ENCODE data around the gene SP100.
"Not testable (repeated sequence)": the region's sequence is repeated elsewhere in the genome, so short reads cannot be mapped to it uniquely, and the experiment has no call there.

The SP100 gene

GRCh38 chr2:230394301-230394700 lies 21.7 kb upstream of the SP100 start:
- H3K18ac ChIP-seq (ENCODE audit: low read depth in 1 of 2, low read length in 2 of 2) = no peak overlapping the region
- WGBS = 93% methylated on average over 2 of the region's 2 CpGs
- no peak overlapping the region for H3K23ac ChIP-seq (ENCODE audit: low read length in 2 of 2)
- no peak overlapping the region for H2AFZ ChIP-seq (ENCODE audit: low read depth, low read length)
- no peak overlapping the region for H3K9ac ChIP-seq (ENCODE audit: low read length)
- no peaks in the 10 kb centered on the region for H3K27me3 ChIP-seq (ENCODE audit: control insufficient read depth in 1 of 2, insufficient read depth in 1 of 2, low read length in 2 of 2)
- no peak overlapping the region for H2BK15ac ChIP-seq (ENCODE audit: low read depth, poor library complexity, severe bottlenecking)
- no peak overlapping the region for H3K4ac ChIP-seq (ENCODE audit: low read depth in 1 of 2, low read length in 2 of 2)
- no peak for DNase-seq
- H3K4me2 ChIP-seq (ENCODE audit: low read length, poor library complexity, severe bottlenecking) = no peak overlapping the region
- H3K4me3 ChIP-seq (ENCODE audit: insufficient read depth in 1 of 2, low read depth in 1 of 2, low read length in 2 of 2) = no peak overlapping the region
- peaks cover 30 to 80% of the 10 kb centered on the region in 2 experiments for H3K36me3 ChIP-seq (ENCODE audit: control insufficient read depth in 1 of 2, insufficient read depth in 2 of 2, low read depth in 1 of 2, low read length in 2 of 2)
- H3K4me1 ChIP-seq (ENCODE audit: control insufficient read depth, insufficient read depth, low read depth, low read length) = no peaks in the 10 kb centered on the region
- H3K27ac ChIP-seq (ENCODE audit: low read length, poor library complexity, severe bottlenecking) = no peak overlapping the region
- H3K14ac ChIP-seq (ENCODE audit: low read length in 2 of 2) = no peak overlapping the region
- no peak overlapping the region for H2AK5ac ChIP-seq (ENCODE audit: low read length, severe bottlenecking)
- no peak overlapping the region for H2BK12ac ChIP-seq (ENCODE audit: low read length in 2 of 2)
- H4K91ac ChIP-seq (ENCODE audit: low read length) = no peak overlapping the region
- H3K9me3 ChIP-seq (ENCODE audit: control insufficient read depth, low read length) = peaks cover 15% of the 10 kb centered on the region
- H2BK5ac ChIP-seq (ENCODE audit: low read depth, low read length, poor library complexity, severe bottlenecking) = no peak overlapping the region
- H3K79me1 ChIP-seq (replicated peaks; ENCODE audit: low read length, poor library complexity, severe bottlenecking) = peaks cover 3% of the 10 kb centered on the region
- no peak overlapping the region for H2BK120ac ChIP-seq (ENCODE audit: low read depth, low read length)
- H4K8ac ChIP-seq (ENCODE audit: low read length) = no peak overlapping the region

GRCh38 chr2:230398698-230399097 lies 17.3 kb upstream of the SP100 start:
- H4K91ac ChIP-seq (ENCODE audit: low read length); H3K14ac ChIP-seq (ENCODE audit: low read length in 2 of 2); H2BK5ac ChIP-seq (ENCODE audit: low read depth, low read length, poor library complexity, severe bottlenecking); H2BK120ac ChIP-seq (ENCODE audit: low read depth, low read length); H3K4me2 ChIP-seq (ENCODE audit: low read length, poor library complexity, severe bottlenecking); DNase-seq; H3K18ac ChIP-seq (ENCODE audit: low read depth in 1 of 2, low read length in 2 of 2); H3K9ac ChIP-seq (ENCODE audit: low read length); H2BK12ac ChIP-seq (ENCODE audit: low read length in 2 of 2); H4K8ac ChIP-seq (ENCODE audit: low read length); H3K79me1 ChIP-seq (replicated peaks; ENCODE audit: low read length, poor library complexity, severe bottlenecking); H2BK15ac ChIP-seq (ENCODE audit: low read depth, poor library complexity, severe bottlenecking); H3K27me3 ChIP-seq (ENCODE audit: control insufficient read depth in 1 of 2, insufficient read depth in 1 of 2, low read length in 2 of 2); H3K27ac ChIP-seq (ENCODE audit: low read length, poor library complexity, severe bottlenecking); H3K4me3 ChIP-seq (ENCODE audit: insufficient read depth in 1 of 2, low read depth in 1 of 2, low read length in 2 of 2); H3K23ac ChIP-seq (ENCODE audit: low read length in 2 of 2); H3K4ac ChIP-seq (ENCODE audit: low read depth in 1 of 2, low read length in 2 of 2); H2AK5ac ChIP-seq (ENCODE audit: low read length, severe bottlenecking); H2AFZ ChIP-seq (ENCODE audit: low read depth, low read length); H3K4me1 ChIP-seq (ENCODE audit: control insufficient read depth, insufficient read depth, low read depth, low read length): not testable (repeated sequence)
- WGBS = 88% methylated on average over 6 of the region's 6 CpGs
- Histone ChIP-seq H3K9me3 (ENCODE audit: control insufficient read depth, low read length) (peaks cover 15% of the 10 kb centered on the region), H3K36me3 (ENCODE audit: control insufficient read depth in 1 of 2, insufficient read depth in 2 of 2, low read depth in 1 of 2, low read length in 2 of 2) (peaks cover 37 to 64% of the 10 kb centered on the region in 2 experiments)

- Histone ChIP-seq H2BK12ac (ENCODE audit: low read length in 2 of 2) (no peak overlapping the region), H2BK120ac (ENCODE audit: low read depth, low read length) (no peak overlapping the region), H3K79me1 (replicated peaks; ENCODE audit: low read length, poor library complexity, severe bottlenecking) (no peaks in the 10 kb centered on the region), H2BK5ac (ENCODE audit: low read depth, low read length, poor library complexity, severe bottlenecking) (no peak overlapping the region), H3K23ac (ENCODE audit: low read length in 2 of 2) (no peak overlapping the region), H2AK5ac (ENCODE audit: low read length, severe bottlenecking) (no peak overlapping the region), H4K91ac (ENCODE audit: low read length) (no peak overlapping the region), H3K18ac (ENCODE audit: low read depth in 1 of 2, low read length in 2 of 2) (no peak overlapping the region), H2BK15ac (ENCODE audit: low read depth, poor library complexity, severe bottlenecking) (no peak overlapping the region), H3K4ac (ENCODE audit: low read depth in 1 of 2, low read length in 2 of 2) (no peak overlapping the region), H3K36me3 (ENCODE audit: control insufficient read depth in 1 of 2, insufficient read depth in 2 of 2, low read depth in 1 of 2, low read length in 2 of 2) (peaks cover 35 to 56% of the 10 kb centered on the region in 2 experiments), H3K27me3 (ENCODE audit: control insufficient read depth in 1 of 2, insufficient read depth in 1 of 2, low read length in 2 of 2) (no peaks in the 10 kb centered on the region), H3K4me3 (ENCODE audit: insufficient read depth in 1 of 2, low read depth in 1 of 2, low read length in 2 of 2) (no peak overlapping the region), H3K27ac (ENCODE audit: low read length, poor library complexity, severe bottlenecking) (no peak overlapping the region), H4K8ac (ENCODE audit: low read length) (no peak overlapping the region), H3K4me2 (ENCODE audit: low read length, poor library complexity, severe bottlenecking) (no peak overlapping the region), H3K9ac (ENCODE audit: low read length) (no peak overlapping the region), H2AFZ (ENCODE audit: low read depth, low read length) (no peak overlapping the region), H3K9me3 (ENCODE audit: control insufficient read depth, low read length) (peaks cover 10% of the 10 kb centered on the region), H3K14ac (ENCODE audit: low read length in 2 of 2) (no peak overlapping the region), H3K4me1 (ENCODE audit: control insufficient read depth, insufficient read depth, low read depth, low read length) (no peaks in the 10 kb centered on the region)
- DNase-seq = no peak
- 96% methylated on average over 7 of the region's 7 CpGs for WGBS
Measured at GRCh38 chr2:230400041-230400440, 16.0 kb upstream of the SP100 start.

GRCh38 chr2:230400454-230400853 lies 15.5 kb upstream of the SP100 start:
- Histone ChIP-seq H3K9me3 (ENCODE audit: control insufficient read depth, low read length) (peaks cover 6% of the 10 kb centered on the region), H3K36me3 (ENCODE audit: control insufficient read depth in 1 of 2, insufficient read depth in 2 of 2, low read depth in 1 of 2, low read length in 2 of 2) (peaks cover 32 to 52% of the 10 kb centered on the region in 2 experiments), H3K23ac (ENCODE audit: low read length in 2 of 2) (no peak overlapping the region), H3K18ac (ENCODE audit: low read depth in 1 of 2, low read length in 2 of 2) (no peak overlapping the region), H2BK12ac (ENCODE audit: low read length in 2 of 2) (no peak overlapping the region), H3K27me3 (ENCODE audit: control insufficient read depth in 1 of 2, insufficient read depth in 1 of 2, low read length in 2 of 2) (no peaks in the 10 kb centered on the region), H3K4me2 (ENCODE audit: low read length, poor library complexity, severe bottlenecking) (no peak overlapping the region), H4K91ac (ENCODE audit: low read length) (no peak overlapping the region), H3K27ac (ENCODE audit: low read length, poor library complexity, severe bottlenecking) (no peak overlapping the region), H3K4me3 (ENCODE audit: insufficient read depth in 1 of 2, low read depth in 1 of 2, low read length in 2 of 2) (no peak overlapping the region), H3K4ac (ENCODE audit: low read depth in 1 of 2, low read length in 2 of 2) (no peak overlapping the region), H3K79me1 (replicated peaks; ENCODE audit: low read length, poor library complexity, severe bottlenecking) (no peaks in the 10 kb centered on the region), H3K4me1 (ENCODE audit: control insufficient read depth, insufficient read depth, low read depth, low read length) (no peaks in the 10 kb centered on the region), H2BK5ac (ENCODE audit: low read depth, low read length, poor library complexity, severe bottlenecking) (no peak overlapping the region), H4K8ac (ENCODE audit: low read length) (no peak overlapping the region), H3K9ac (ENCODE audit: low read length) (no peak overlapping the region), H3K14ac (ENCODE audit: low read length in 2 of 2) (no peak overlapping the region), H2BK15ac (ENCODE audit: low read depth, poor library complexity, severe bottlenecking) (no peak overlapping the region), H2BK120ac (ENCODE audit: low read depth, low read length) (no peak overlapping the region), H2AK5ac (ENCODE audit: low read length, severe bottlenecking) (no peak overlapping the region), H2AFZ (ENCODE audit: low read depth, low read length) (no peak overlapping the region)
- DNase-seq = no peak
- 53% methylated on average over 4 of the region's 5 CpGs for WGBS

All from mesenchymal stem cell (in vitro differentiated cells and primary cell).